ENCODE data around the gene ALDH3B1.

GRCh38 chr11:68071281-68072048 is 61.3 kb downstream of the ALDH3B1 start:
- TF ChIP-seq MAX (IDR thresholded peaks at IDR 0.05; ENCODE audit: insufficient read depth, insufficient read length) (no peak), JUN (IDR thresholded peaks at IDR 0.05; ENCODE audit: borderline replicate concordance, insufficient read depth, insufficient read length, low read depth) (no peak), POLR2A (IDR thresholded peaks at IDR 0.05; ENCODE audit: low read depth, low read length) (no peak), POLR2AphosphoS5 (IDR thresholded peaks at IDR 0.05; ENCODE audit: insufficient read depth, low read depth, low read length) (no peak), EZH2 (IDR thresholded peaks at IDR 0.05; ENCODE audit: borderline replicate concordance, low read depth, low read length, severe bottlenecking) (no peak), FOS (IDR thresholded peaks at IDR 0.05; ENCODE audit: borderline replicate concordance, insufficient read depth, low read length) (no peak), MYC (IDR thresholded peaks at IDR 0.05; ENCODE audit: low read depth, low read length) (no peak)
- TF ChIP-seq, protein P1, sequence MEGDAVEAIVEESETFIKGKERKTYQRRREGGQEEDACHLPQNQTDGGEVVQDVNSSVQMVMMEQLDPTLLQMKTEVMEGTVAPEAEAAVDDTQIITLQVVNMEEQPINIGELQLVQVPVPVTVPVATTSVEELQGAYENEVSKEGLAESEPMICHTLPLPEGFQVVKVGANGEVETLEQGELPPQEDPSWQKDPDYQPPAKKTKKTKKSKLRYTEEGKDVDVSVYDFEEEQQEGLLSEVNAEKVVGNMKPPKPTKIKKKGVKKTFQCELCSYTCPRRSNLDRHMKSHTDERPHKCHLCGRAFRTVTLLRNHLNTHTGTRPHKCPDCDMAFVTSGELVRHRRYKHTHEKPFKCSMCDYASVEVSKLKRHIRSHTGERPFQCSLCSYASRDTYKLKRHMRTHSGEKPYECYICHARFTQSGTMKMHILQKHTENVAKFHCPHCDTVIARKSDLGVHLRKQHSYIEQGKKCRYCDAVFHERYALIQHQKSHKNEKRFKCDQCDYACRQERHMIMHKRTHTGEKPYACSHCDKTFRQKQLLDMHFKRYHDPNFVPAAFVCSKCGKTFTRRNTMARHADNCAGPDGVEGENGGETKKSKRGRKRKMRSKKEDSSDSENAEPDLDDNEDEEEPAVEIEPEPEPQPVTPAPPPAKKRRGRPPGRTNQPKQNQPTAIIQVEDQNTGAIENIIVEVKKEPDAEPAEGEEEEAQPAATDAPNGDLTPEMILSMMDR (IDR thresholded peaks at IDR 0.05; ENCODE audit: extremely low read depth in 1 of 2, insufficient read depth in 1 of 2, low read depth in 1 of 2, low read length in 2 of 2), result no peak

Data from endothelial cell of umbilical vein (primary cell).